HepG2 (cell line): ENCODE results near the gene ST7L. TPM values are rescaled to one million over a fixed set of nuclear protein-coding genes. Genes with fewer than 3 reads are reported as not detected.
A peak's percentile ranks its signal among the peaks of the same experiment; 100 is the strongest.

Experiments used
- ATAC-seq: fragments of 200-7000 bp; cut with Tn5 transposase; 3 replicates; pipeline ENCODE4 v1.9.1; 2020; ENCODE audit warnings: mild to moderate bottlenecking, moderate library complexity
- BruUV-seq: library from RNA; stranded (reverse); fragments of 400-500 nt; replicated peaks from 2 replicates; lab custom pipeline; 2021; lab: Mats Ljungman, UMichigan
- CTCF ChIA-PET: fragments of 300-600 bp; formaldehyde crosslinking; extraction: SDS; loops from one replicate; lab custom pipeline; 2021; ENCODE audit warnings: low total read pairs, inconsistent platforms, low intra/inter-chr PET ratio; lab: Yijun Ruan, JAX
- POLR2A ChIA-PET: fragments of 350-600 bp; sonication (Branson Sonifier 250); formaldehyde crosslinking; loops from one replicate; lab custom pipeline; 2020; ENCODE audit warnings: antibody characterized with exemption, inconsistent platforms; lab: Yijun Ruan, JAX
- DNase-seq: peaks from one replicate; pipeline ENCODE4 v3.0.0-alpha.2; 2015; ENCODE audit warnings: low spot score
- FAIRE-seq: peaks from 3 replicates; lab custom pipeline; 2011; peaks lifted over from hg19 to GRCh38; lab: Jason Lieb, UNC
- H2AFZ ChIP-seq: one replicate; pipeline ENCODE4 v1.6.1; 2011; ENCODE audit warnings: low read length, inconsistent platforms
- H3K27ac ChIP-seq: fragments of 300-600 bp; 3 replicates; pipeline ENCODE4 v1.8.0; 2011; ENCODE audit warnings: mixed run types, mild to moderate bottlenecking, mixed read lengths, low read length, inconsistent platforms; ENCODE audit not compliant: insufficient read depth; ENCODE audit errors: extremely low read length
- H3K27me3 ChIP-seq, 2 experiments: fragments of 200-600 bp in 1 of 2; 2 replicates in 1 of 2; 3 replicates in 1 of 2; pipeline versions ENCODE4 v1.6.0 to v1.8.0; 2011; ENCODE audit warnings: low read length in 2 of 2, mild to moderate bottlenecking in 2 of 2, moderate library complexity in 2 of 2, inconsistent platforms in 1 of 2; ENCODE audit not compliant: insufficient read depth in 2 of 2, control insufficient read depth in 1 of 2
- H3K36me3 ChIP-seq, 2 experiments: fragments of 200-600 bp in 1 of 2; replicated peaks in 1 of 2; 2 replicates in 1 of 2; 3 replicates in 1 of 2; pipeline versions ENCODE4 v1.5.1 to v1.8.0; 2011; ENCODE audit warnings: low read length in 2 of 2, inconsistent platforms in 1 of 2; ENCODE audit not compliant: insufficient read depth in 2 of 2, control insufficient read depth in 1 of 2
- H3K4me1 ChIP-seq: 2 replicates; pipeline ENCODE4 v1.5.1; 2012; ENCODE audit warnings: low read length, inconsistent platforms; ENCODE audit not compliant: insufficient read depth
- H3K4me2 ChIP-seq: 2 replicates; pipeline ENCODE4 v1.6.0; 2011; ENCODE audit warnings: low read depth, low read length, inconsistent platforms
- H3K4me3 ChIP-seq, 3 experiments: fragments of 200-600 bp in 1 of 3; sonication (generic), shearing (Covaris generic) in 1 of 3; replicated peaks in 1 of 3; 2 replicates each; pipeline ENCODE4 v1.5.1; 2011 to 2016; ENCODE audit warnings: low read length in 3 of 3, inconsistent platforms in 2 of 3, low read depth in 2 of 3, mild to moderate bottlenecking in 2 of 3, control low read depth in 1 of 3, mixed read lengths in 1 of 3; ENCODE audit not compliant: insufficient read depth in 1 of 3
- H3K79me2 ChIP-seq: one replicate; pipeline ENCODE4 v1.6.1; 2011; ENCODE audit warnings: low read length, inconsistent platforms; ENCODE audit not compliant: insufficient read depth
- H3K9ac ChIP-seq: 2 replicates; pipeline ENCODE4 v1.6.0; 2011; ENCODE audit warnings: mild to moderate bottlenecking, low read depth, low read length, inconsistent platforms; ENCODE audit not compliant: insufficient read depth
- H3K9me3 ChIP-seq: 2 replicates; pipeline ENCODE4 v1.5.1; 2012; ENCODE audit warnings: mild to moderate bottlenecking, low read length
- H4K20me1 ChIP-seq: 2 replicates; pipeline ENCODE4 v1.6.0; 2011; ENCODE audit warnings: inconsistent platforms, mild to moderate bottlenecking, low read length, moderate library complexity; ENCODE audit not compliant: insufficient read depth
- HIVEP1 ChIP-seq: sonication (generic); formaldehyde crosslinking; IDR thresholded peaks from 2 replicates; pipeline ENCODE4 v1.4.0; 2020; ENCODE audit warnings: mild to moderate bottlenecking, missing genetic modification reagents
- KDM1A ChIP-seq: IDR thresholded peaks from 2 replicates; pipeline ENCODE4 v1.6.1; 2016; ENCODE audit warnings: missing compliant biosample characterization
- KLF13 ChIP-seq: sonication (generic); formaldehyde crosslinking; IDR thresholded peaks from 2 replicates; pipeline ENCODE4 v1.4.0; 2020; ENCODE audit warnings: mild to moderate bottlenecking, missing genetic modification reagents
- MAFF ChIP-seq: IDR thresholded peaks from 2 replicates; pipeline ENCODE4 v1.6.1; 2011; ENCODE audit warnings: low read depth, low read length, improper control_type of control experiment
- MAFK ChIP-seq, 2 experiments: IDR thresholded peaks in 1 of 2; conservative IDR thresholded peaks in 1 of 2; 2 replicates each; pipeline ENCODE4 v1.6.1; 2011; ENCODE audit warnings: improper control_type of control experiment in 2 of 2, low read length in 2 of 2
- ZNF121 ChIP-seq: sonication (generic); formaldehyde crosslinking; IDR thresholded peaks from 2 replicates; pipeline ENCODE4 v1.5.0; 2020; ENCODE audit warnings: mild to moderate bottlenecking, missing genetic modification reagents
- WGBS: methylation state at CpG from one replicate; pipeline ENCODE4 v1.1.6; 2017; ENCODE audit warnings: low lambda C conversion rate; 5-methylcytosine and 5-hydroxymethylcytosine counted together
- in situ Hi-C: cut with HindIII; loops from 2 replicates; pipeline ENCODE4 v1.10.0; 2017; ENCODE audit warnings: low pct_unique_long_range_greater_than_20kb; ENCODE audit not compliant: extremely low pct_ligation_motif_present
- intact Hi-C: fragments of 100-400 bp; cut with micrococcal nuclease; formaldehyde crosslinking; loops from one replicate; pipeline ENCODE4 v1.10.0; 2022; ENCODE audit not compliant: unreplicated experiment
- polyA plus RNA-seq, 8 experiments: library from polyadenylated mRNA; depleted of rRNA in 3 of 8; stranded (reverse) in 7 of 8; unstranded in 1 of 8; fragments of >200 nt; fragmentation: Illumina TruSeq in 4 of 8; extraction: Trizol in 4 of 8; gene quantifications; 2 replicates each; pipeline versions ENCODE4 v1.2.1 to v1.2.3, GENCODE V29; 2011 to 2016; ENCODE audit warnings: low read depth in 4 of 8, missing spikeins in 1 of 8, mixed read lengths in 1 of 8; ENCODE audit not compliant: insufficient read depth in 1 of 8
- total RNA-seq, 5 experiments: library from RNA; depleted of rRNA; stranded (reverse); fragments of >200 nt; fragmentation: Illumina TruSeq; extraction: Trizol; gene quantifications; 2 replicates each; pipeline ENCODE4 v1.2.3, GENCODE V29; 2016; ENCODE audit warnings: low read depth in 1 of 5

ST7L gene
- total and polyA plus RNA-seq, 2 of the 13 experiments (the other 11 are each of a cell fraction or from before 2014, with no cell fraction given) = 8.6 to 19.9 TPM

DNA sequence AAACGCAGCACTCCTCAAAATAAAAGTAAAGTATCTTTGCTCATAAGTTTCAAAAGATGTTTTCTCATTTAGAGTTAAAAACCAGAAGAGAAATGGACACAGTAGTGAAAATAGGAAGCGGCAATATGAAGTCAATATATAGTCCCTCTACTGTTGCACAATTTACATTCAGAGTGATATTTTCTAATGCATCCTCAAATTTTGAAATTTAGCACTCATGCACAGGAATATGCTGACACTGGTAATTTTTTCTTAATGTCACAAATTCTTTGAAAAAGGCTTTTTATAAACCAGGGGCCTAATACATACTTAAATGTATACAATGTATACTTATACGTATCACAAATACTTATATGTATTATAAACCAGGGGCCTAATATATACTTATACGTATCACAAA is 19.5 kb downstream of the ST7L start:
- CTCF ChIA-PET = no interaction called here
- H3K36me3 ChIP-seq = peaks cover 3 to 14% of the 10 kb centered on the region in 2 experiments; a peak in 4 of 5 replicates
- in situ Hi-C loops = no loop called here
- BruUV-seq = no TSS peak
- TF ChIP-seq KDM1A (no peak), MAFK (conservative IDR thresholded peaks at IDR 0.05 in 1 of 2, IDR thresholded peaks at IDR 0.05 in 1 of 2; ENCODE audit: low read length in 2 of 2) (peak; percentile 84 to 93), MAFF (peak; percentile 88)
- no peak overlapping the region for H3K27ac ChIP-seq
- no peak overlapping the region for H3K4me3 ChIP-seq
- intact Hi-C loops = no loop called here
- no peak overlapping the region for H3K4me2 ChIP-seq
- no peaks in the 10 kb centered on the region for H3K4me1 ChIP-seq
- no peaks in the 10 kb centered on the region for H3K79me2 ChIP-seq
- no peaks in the 10 kb centered on the region for H3K9me3 ChIP-seq
- no peak overlapping the region for H2AFZ ChIP-seq
- DNase-seq (no peak), FAIRE-seq (no peak), ATAC-seq (no peak)
- no peaks in the 10 kb centered on the region for H3K27me3 ChIP-seq
- 96% methylated on average over 4 of the region's 4 CpGs for WGBS
- POLR2A ChIA-PET = no interaction called here
- H4K20me1 ChIP-seq = no peaks in the 10 kb centered on the region
- no peak overlapping the region for H3K9ac ChIP-seq

DNA sequence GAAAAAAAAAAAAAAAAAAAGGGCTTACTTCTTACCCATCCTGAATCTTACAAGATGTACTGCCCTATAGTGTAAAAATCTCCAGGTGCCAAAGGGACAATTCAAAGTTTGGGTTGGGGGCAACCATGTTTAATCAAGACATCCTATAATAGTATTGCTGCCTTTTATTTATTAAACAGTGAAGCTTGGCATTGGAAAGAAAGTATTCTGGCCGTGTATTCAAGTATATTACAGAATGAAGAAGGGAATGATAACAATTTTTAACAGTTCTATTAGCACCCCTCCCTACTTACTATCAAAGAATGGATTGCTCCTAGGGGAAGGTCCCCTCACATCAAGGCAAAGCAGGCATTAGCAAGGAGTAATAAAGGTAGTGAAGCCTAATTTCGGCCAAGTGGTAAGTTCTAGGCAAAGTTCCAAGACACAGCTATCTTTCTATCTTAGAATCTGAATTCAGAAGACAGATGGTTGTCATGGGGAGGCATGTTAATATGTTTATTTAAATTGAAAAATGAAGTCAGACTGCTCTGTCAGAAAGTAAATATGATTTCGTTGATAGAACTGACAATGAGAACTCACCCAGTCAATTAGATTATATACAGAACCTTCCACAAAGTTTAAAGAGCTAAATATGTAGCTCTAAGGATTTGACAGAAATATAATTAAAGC is 24.6 kb downstream of the ST7L start:
- H3K79me2 ChIP-seq = no peaks in the 10 kb centered on the region
- no peak overlapping the region for H3K4me3 ChIP-seq
- H2AFZ ChIP-seq = no peak overlapping the region
- in situ Hi-C loops = no loop called here
- TF ChIP-seq KLF13 (CRISPR knock-in tag) (no peak), ZNF121 (CRISPR knock-in tag) (no peak), HIVEP1 (CRISPR knock-in tag) (no peak)
- TF ChIP-seq, all 625 proteins: peak for 0
- no peaks in the 10 kb centered on the region for H3K4me1 ChIP-seq
- FAIRE-seq = no peak
- no peak overlapping the region for H3K4me2 ChIP-seq
- no TSS peak for BruUV-seq
- ATAC-seq = no peak
- DNase-seq = no peak
- ChIA-PET POLR2A (no interaction called here), CTCF (no interaction called here)
- no peak overlapping the region for H3K27ac ChIP-seq
- no peaks in the 10 kb centered on the region for H3K27me3 ChIP-seq
- WGBS = 79% methylated on average over 3 of the region's 3 CpGs
- H3K9ac ChIP-seq = no peak overlapping the region
- no peaks in the 10 kb centered on the region for H3K9me3 ChIP-seq
- peaks cover 3 to 25% of the 10 kb centered on the region in 2 experiments; a peak in 2 of 5 replicates for H3K36me3 ChIP-seq
- intact Hi-C loops = no loop called here
- H4K20me1 ChIP-seq = no peaks in the 10 kb centered on the region
